GM18868 (cell line): ENCODE measurements around the gene MAGEA2B.
"Not testable (repeated sequence)": the region's sequence is repeated elsewhere in the genome, so short reads cannot be mapped to it uniquely, and the experiment has no call there.

ENCODE experiments used
- ATAC-seq: cut with Tn5 transposase; IDR thresholded peaks from one replicate; pipeline ENCODE4 v1.9.1; 2021; ENCODE audit warnings: mild to moderate bottlenecking, moderate library complexity; ENCODE audit not compliant: unreplicated experiment

MAGEA2B gene, protein sequence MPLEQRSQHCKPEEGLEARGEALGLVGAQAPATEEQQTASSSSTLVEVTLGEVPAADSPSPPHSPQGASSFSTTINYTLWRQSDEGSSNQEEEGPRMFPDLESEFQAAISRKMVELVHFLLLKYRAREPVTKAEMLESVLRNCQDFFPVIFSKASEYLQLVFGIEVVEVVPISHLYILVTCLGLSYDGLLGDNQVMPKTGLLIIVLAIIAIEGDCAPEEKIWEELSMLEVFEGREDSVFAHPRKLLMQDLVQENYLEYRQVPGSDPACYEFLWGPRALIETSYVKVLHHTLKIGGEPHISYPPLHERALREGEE

DNA sequence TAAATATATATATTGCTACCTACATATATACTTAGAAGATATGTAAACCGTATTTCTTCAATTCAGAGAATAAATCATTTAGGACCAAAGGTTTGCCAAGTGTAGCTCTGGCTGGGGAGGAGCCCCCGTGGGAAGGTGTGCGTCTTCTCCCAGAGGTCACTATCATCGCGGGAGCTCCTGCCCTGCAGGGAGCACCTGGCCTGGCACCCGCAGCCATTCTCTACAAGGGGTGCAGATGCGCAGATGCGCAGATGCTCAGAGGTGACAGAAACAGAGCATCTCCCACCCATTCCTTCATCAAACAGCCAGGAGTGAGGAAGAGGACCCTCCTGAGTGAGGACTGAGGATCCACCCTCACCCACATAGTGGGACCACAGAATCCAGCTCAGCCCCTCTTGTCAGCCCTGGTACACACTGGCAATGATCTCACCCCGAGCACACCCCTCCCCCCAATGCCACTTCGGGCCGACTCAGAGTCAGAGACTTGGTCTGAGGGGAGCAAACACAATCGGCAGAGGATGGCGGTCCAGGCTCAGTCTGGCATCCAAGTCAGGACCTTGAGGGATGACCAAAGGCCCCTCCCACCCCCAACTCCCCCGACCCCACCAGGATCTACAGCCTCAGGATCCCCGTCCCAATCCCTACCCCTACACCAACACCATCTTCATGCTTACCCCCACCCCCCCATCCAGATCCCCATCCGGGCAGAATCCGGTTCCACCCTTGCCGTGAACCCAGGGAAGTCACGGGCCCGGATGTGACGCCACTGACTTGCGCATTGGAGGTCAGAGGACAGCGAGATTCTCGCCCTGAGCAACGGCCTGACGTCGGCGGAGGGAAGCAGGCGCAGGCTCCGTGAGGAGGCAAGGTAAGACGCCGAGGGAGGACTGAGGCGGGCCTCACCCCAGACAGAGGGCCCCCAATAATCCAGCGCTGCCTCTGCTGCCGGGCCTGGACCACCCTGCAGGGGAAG is at the start of gene MAGEA2B:
TSS of gene MAGEA2B (plus strand) at position 814 of the 973 bp plus-strand sequence. CDS start 2,479 bp downstream, outside the sequence.
- ATAC-seq, result not testable (repeated sequence)

DNA sequence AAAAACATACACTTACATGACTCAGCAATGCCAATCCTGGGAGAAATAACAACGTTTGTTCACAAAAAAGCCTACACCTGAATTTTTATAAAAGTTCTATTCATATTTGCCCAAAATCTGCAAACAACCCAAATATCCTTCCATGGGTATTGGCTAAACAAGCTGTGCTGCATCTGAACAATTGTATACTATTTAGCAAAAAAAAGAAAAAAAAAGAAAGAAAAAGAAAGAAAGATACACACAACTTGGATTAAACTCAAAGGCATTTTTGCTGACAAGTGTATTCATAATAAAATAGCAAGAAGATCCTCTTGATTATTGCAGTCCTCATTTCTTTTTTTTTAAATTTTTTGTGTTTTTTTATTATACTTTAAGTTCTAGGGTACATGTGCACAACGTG is 40.3 kb upstream of the MAGEA2B start:
- no peak for ATAC-seq

DNA sequence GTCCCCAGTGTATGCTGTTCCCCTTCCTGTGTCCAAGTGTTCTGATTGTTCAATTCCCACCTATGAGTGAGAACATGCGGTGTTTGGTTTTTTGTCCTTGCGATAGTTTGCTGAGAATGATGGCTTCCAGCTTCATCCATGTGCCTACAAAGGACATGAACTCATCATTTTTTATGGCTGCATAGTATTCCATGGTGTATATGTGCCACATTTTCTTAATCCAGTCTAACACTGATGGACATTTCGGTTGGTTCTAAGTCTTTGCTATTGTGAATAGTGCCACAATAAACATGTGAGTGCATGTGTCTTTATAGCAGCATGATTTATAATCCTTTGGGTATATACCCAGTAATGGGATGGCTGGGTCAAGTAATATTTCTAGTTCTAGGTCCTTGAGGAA is 39.8 kb upstream of the MAGEA2B start:
- ATAC-seq, result not testable (repeated sequence)

DNA sequence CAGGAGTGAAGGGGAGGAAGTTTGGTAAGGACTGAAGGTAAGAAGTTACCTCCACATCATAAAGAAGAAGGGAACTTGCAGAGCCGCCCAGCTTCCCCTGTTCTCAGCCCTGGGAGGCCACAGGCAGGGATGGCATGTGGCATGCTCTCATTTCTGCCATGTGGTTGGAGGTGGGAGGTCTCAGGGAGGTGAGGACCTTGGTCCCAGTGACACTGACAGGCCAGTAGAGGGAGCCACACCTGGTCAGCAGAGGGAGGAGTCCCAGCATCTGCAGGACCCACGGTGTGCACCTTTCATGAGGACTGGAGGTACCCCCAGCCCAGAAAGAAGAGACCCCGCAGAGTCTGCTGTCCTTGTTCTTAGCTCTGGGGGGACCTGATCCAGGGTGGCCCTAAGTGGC is 33.4 kb upstream of the MAGEA2B start:
- ATAC-seq, result peak; percentile 90

- not testable (repeated sequence) for ATAC-seq
Measured at GRCh38 chrX:152697952-152698931, 16.2 kb upstream of the MAGEA2B start, which contains the start of gene MAGEA3. TSS of gene MAGEA3 (plus strand) at chrX:152698794. CDS start at chrX:152700833, 2,039 bp downstream.

DNA sequence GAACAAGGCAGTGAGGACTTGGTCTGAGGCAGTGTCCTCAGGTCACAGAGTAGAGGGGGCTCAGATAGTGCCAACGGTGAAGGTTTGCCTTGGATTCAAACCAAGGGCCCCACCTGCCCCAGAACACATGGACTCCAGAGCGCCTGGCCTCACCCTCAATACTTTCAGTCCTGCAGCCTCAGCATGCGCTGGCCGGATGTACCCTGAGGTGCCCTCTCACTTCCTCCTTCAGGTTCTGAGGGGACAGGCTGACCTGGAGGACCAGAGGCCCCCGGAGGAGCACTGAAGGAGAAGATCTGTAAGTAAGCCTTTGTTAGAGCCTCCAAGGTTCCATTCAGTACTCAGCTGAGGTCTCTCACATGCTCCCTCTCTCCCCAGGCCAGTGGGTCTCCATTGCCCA is 14.0 kb upstream of the MAGEA2B start:
- ATAC-seq, result not testable (repeated sequence)

DNA sequence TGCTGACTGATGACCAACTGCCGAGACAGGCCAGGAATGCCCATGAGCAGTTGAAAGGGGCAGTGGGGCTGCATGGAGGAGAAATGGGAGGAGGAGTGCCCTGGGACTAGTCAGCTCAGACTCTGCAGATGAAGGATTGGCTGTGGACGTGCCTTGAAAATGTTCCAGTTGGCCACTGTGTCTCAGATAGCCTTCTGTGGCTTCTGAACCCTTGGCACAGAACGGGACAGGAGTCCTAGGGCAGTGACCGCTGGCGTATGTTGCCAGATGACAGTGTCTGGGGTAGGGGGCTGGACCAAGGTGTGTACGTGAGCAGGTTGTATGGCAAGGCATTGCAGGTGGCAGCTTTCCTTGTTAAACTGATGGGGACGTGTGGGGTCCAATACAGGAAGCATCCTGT is 7.9 kb upstream of the MAGEA2B start:
- ATAC-seq, result not testable (repeated sequence)

DNA sequence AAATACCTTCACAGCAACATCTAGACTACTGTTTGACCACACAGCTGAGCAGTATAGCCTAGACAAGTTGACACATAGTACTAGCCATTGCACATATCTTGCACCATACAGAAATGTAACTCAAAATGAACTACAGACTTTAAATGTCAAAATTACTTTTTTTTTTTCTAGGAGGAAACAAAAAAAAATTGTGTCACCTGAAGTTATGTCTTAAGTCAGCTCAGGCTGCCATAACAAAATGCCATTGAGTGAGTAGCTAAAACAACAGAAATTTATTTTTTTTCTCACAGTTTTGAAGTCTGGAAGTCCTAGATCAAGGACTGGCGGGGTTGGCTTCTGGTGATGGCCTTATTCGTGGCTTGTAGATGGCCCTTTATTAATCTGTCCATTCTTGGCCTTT is 5.3 kb upstream of the MAGEA2B start, which contains the start of gene CSAG2:
TSS of gene CSAG2 (minus strand) at position 101 of the 400 bp plus-strand sequence. CDS start 161 bp downstream, outside the sequence.
- ATAC-seq, result not testable (repeated sequence)

DNA sequence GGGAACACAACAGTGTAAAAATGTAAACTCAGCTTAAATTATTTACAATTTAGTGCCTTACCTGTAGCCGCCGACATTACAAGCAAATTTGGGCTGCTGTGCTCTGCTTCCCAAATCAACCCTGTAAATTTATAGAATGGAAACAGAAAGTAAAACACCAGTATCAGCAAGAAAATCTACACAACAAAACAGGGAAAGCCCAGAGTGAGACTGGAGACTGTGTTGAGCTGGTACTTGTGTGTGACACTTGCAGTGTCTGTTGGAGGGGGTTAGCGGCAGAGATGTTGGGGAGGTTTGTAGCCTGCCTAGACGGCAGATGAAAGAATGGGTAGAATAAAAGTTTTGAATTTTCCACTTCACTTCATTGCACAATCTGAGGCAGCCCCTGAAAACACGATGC is 1.2 kb upstream of the MAGEA2B start:
- ATAC-seq, result peak; percentile 79

GRCh38 chrX:152725409-152725808 is 11.0 kb downstream of the MAGEA2B start:
- no peak for ATAC-seq

- ATAC-seq, result no peak
Measured at GRCh38 chrX:152733261-152733975, 19.0 kb downstream of the MAGEA2B start, which contains the start of the genes CSAG1 and MAGEA12. TSS of gene CSAG1 (minus strand) at chrX:152733721. CDS start at chrX:152732460, 1,261 bp downstream. TSS of gene MAGEA12 (plus strand) at chrX:152733757. CDS start at chrX:152736162, 2,405 bp downstream.

- ATAC-seq, result not testable (repeated sequence)
Measured at GRCh38 chrX:152734143-152734858, 19.9 kb downstream of the MAGEA2B start.

GRCh38 chrX:152735101-152735500 is 20.7 kb downstream of the MAGEA2B start:
- ATAC-seq, result no peak

GRCh38 chrX:152735860-152736511 is 21.6 kb downstream of the MAGEA2B start:
- ATAC-seq, result no peak

DNA sequence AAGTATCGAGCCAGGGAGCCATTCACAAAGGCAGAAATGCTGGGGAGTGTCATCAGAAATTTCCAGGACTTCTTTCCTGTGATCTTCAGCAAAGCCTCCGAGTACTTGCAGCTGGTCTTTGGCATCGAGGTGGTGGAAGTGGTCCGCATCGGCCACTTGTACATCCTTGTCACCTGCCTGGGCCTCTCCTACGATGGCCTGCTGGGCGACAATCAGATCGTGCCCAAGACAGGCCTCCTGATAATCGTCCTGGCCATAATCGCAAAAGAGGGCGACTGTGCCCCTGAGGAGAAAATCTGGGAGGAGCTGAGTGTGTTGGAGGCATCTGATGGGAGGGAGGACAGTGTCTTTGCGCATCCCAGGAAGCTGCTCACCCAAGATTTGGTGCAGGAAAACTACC is 22.1 kb downstream of the MAGEA2B start:
- not testable (repeated sequence) for ATAC-seq

DNA sequence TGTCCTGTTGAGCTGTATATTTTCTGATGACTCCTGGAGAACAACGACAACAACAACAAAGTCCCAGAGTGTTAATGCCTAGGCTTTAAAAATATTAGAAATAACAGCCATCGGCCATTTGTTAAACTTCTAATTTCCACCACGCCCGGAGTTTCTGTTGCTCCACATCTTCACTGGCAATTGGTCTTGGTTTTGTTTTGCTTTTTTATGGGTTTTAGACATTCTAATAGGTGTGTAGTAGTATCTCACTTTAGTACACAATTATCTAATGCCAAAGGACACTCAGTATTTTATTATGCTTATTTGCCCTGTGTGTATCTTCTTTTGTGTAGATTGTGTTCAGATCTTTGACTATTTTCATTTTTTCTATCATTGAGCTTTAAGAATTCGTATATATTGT is 24.1 kb downstream of the MAGEA2B start:
- ATAC-seq, result no peak

GRCh38 chrX:152753686-152754650 is 39.5 kb downstream of the MAGEA2B start, which contains the start of gene MAGEA2:
TSS of gene MAGEA2 (minus strand) at chrX:152753842. CDS start at chrX:152751363, 2,479 bp downstream.
- ATAC-seq, result not testable (repeated sequence)
